Hepatocyte (in vitro differentiated cells): Measurements from ENCODE around the gene SERP2. TPM values are rescaled to one million over a fixed set of nuclear protein-coding genes. Genes with fewer than 3 reads are reported as not detected.
A peak's percentile ranks its signal among the peaks of the same experiment; 100 is the strongest.

Experiments used
- DNase-seq: peaks from one replicate; pipeline ENCODE4 v3.0.0-alpha.2; 2016; ENCODE audit warnings: low spot score
- H2AFZ ChIP-seq: fragments of 200-600 bp; sonication (generic); 2 replicates; pipeline ENCODE4 v1.6.0; 2016; ENCODE audit warnings: antibody characterized with exemption, mild to moderate bottlenecking
- H3K27ac ChIP-seq: fragments of 200-600 bp; sonication (generic); 2 replicates; pipeline ENCODE4 v1.5.1; 2016; ENCODE audit warnings: mild to moderate bottlenecking
- H3K27me3 ChIP-seq: fragments of 200-600 bp; sonication (generic); 2 replicates; pipeline ENCODE4 v1.6.1; 2016
- H3K36me3 ChIP-seq: fragments of 200-600 bp; sonication (generic); replicated peaks from 2 replicates; pipeline ENCODE4 v1.5.1; 2016; ENCODE audit warnings: low read depth; ENCODE audit not compliant: insufficient read depth
- H3K4me1 ChIP-seq: fragments of 200-600 bp; sonication (generic); 2 replicates; pipeline ENCODE4 v1.5.1; 2016; ENCODE audit warnings: mild to moderate bottlenecking, moderate library complexity; ENCODE audit not compliant: insufficient read depth
- H3K4me2 ChIP-seq: fragments of 200-600 bp; sonication (generic); 2 replicates; pipeline ENCODE4 v1.6.0; 2016
- H3K4me3 ChIP-seq: fragments of 200-600 bp; sonication (generic); 2 replicates; pipeline ENCODE4 v1.5.1; 2016; ENCODE audit warnings: mild to moderate bottlenecking
- H3K79me2 ChIP-seq: fragments of 200-600 bp; sonication (generic); 2 replicates; pipeline ENCODE4 v1.6.0; 2017; ENCODE audit warnings: mild to moderate bottlenecking
- H3K9me2 ChIP-seq: fragments of 200-600 bp; sonication (generic); replicated peaks from 2 replicates; pipeline ENCODE4 v1.6.0; 2017; ENCODE audit warnings: mild to moderate bottlenecking; ENCODE audit not compliant: insufficient read depth
- H3K9me3 ChIP-seq: fragments of 200-600 bp; sonication (generic); 2 replicates; pipeline ENCODE4 v1.5.1; 2016; ENCODE audit warnings: low read depth, mild to moderate bottlenecking
- H4K20me1 ChIP-seq: fragments of 200-600 bp; sonication (generic); 2 replicates; pipeline ENCODE4 v1.6.0; 2016; ENCODE audit warnings: mild to moderate bottlenecking; ENCODE audit not compliant: insufficient read depth, poor library complexity, severe bottlenecking
- CTCF ChIP-seq: fragments of 200-600 bp; sonication (generic); IDR thresholded peaks from 2 replicates; pipeline ENCODE4 v1.5.1; 2016; ENCODE audit warnings: antibody characterized with exemption, mild to moderate bottlenecking; ENCODE audit not compliant: poor library complexity
- EZH2 ChIP-seq: fragments of 200-600 bp; sonication (generic); IDR thresholded peaks from 2 replicates; pipeline ENCODE4 v1.6.1; 2016; ENCODE audit warnings: antibody characterized with exemption, mild to moderate bottlenecking, borderline replicate concordance
- EZH2phosphoT487 ChIP-seq: fragments of 200-600 bp; sonication (generic); IDR thresholded peaks from one replicate; pipeline ENCODE4 v1.6.1; 2018; ENCODE audit warnings: antibody characterized with exemption, mild to moderate bottlenecking, low read depth, moderate library complexity; ENCODE audit not compliant: unreplicated experiment, severe bottlenecking
- WGBS: methylation state at CpG from one replicate; pipeline ENCODE4 v1.1.6; 2016; ENCODE audit warnings: low lambda C conversion rate; ENCODE audit errors: missing lambda C conversion rate; 5-methylcytosine and 5-hydroxymethylcytosine counted together
- polyA plus RNA-seq: library from polyadenylated mRNA; unstranded; fragments of >200 nt; fragmentation: Nextera tagmentation; extraction: Ambion mirVana; gene quantifications from 2 replicates; pipeline ENCODE4 v1.2.1, GENCODE V29; 2016
- total RNA-seq: library from RNA; depleted of rRNA; stranded (reverse); fragments of >200 nt; gene quantifications from 2 replicates; pipeline ENCODE4 v1.2.3, GENCODE V29; 2014

SERP2 gene
- total and polyA plus RNA-seq, 2 experiments from 2014 or later = 1.8 to 7.7 TPM

- Histone ChIP-seq H3K36me3 (no peaks in the 10 kb centered on the region), H3K79me2 (no peaks in the 10 kb centered on the region), H4K20me1 (no peaks in the 10 kb centered on the region), H3K9me2 (no peaks in the 10 kb centered on the region), H3K4me2 (no peak overlapping the region), H3K4me3 (no peak overlapping the region), H2AFZ (no peak overlapping the region), H3K9me3 (no peaks in the 10 kb centered on the region), H3K27me3 (no peaks in the 10 kb centered on the region), H3K27ac (no peak overlapping the region), H3K4me1 (peaks cover 38% of the 10 kb centered on the region)
- TF ChIP-seq CTCF = no peak
- no peak for TF ChIP-seq EZH2
- no peak for TF ChIP-seq EZH2phosphoT487
- DNase-seq = no peak
- WGBS = 79% methylated on average over 3 of the region's 3 CpGs
Observed at GRCh38 chr13:44365899-44366298, 7.7 kb upstream of the SERP2 start.

GRCh38 chr13:44368062-44368591, 5.5 kb upstream of the SERP2 start:
- peaks cover 2% of the 10 kb centered on the region for H3K79me2 ChIP-seq
- peak overlapping the region; percentile 83 for H3K27ac ChIP-seq
- H3K36me3 ChIP-seq = no peaks in the 10 kb centered on the region
- H3K9me3 ChIP-seq = no peaks in the 10 kb centered on the region
- H3K27me3 ChIP-seq = no peaks in the 10 kb centered on the region
- no peaks in the 10 kb centered on the region for H4K20me1 ChIP-seq
- H3K9me2 ChIP-seq = no peaks in the 10 kb centered on the region
- 14% methylated on average over 6 of the region's 6 CpGs for WGBS
- no peak overlapping the region for H2AFZ ChIP-seq
- H3K4me3 ChIP-seq = no peak overlapping the region
- H3K4me2 ChIP-seq = peak overlapping the region; percentile 60
- peaks cover 38% of the 10 kb centered on the region for H3K4me1 ChIP-seq
- TF ChIP-seq EZH2 (no peak), EZH2phosphoT487 (no peak), CTCF (no peak)
- DNase-seq = peak; percentile 63

- H3K9me3 ChIP-seq = no peaks in the 10 kb centered on the region
- H3K79me2 ChIP-seq = peaks cover 5% of the 10 kb centered on the region
- no peak overlapping the region for H2AFZ ChIP-seq
- DNase-seq = peak; percentile 43
- H3K27me3 ChIP-seq = no peaks in the 10 kb centered on the region
- 25% methylated on average over 5 of the region's 5 CpGs for WGBS
- H4K20me1 ChIP-seq = no peaks in the 10 kb centered on the region
- peak overlapping the region; percentile 60 for H3K4me2 ChIP-seq
- H3K36me3 ChIP-seq = no peaks in the 10 kb centered on the region
- no peaks in the 10 kb centered on the region for H3K9me2 ChIP-seq
- peak overlapping the region; percentile 83 for H3K27ac ChIP-seq
- H3K4me1 ChIP-seq = peaks cover 37% of the 10 kb centered on the region
- TF ChIP-seq CTCF = no peak
- TF ChIP-seq EZH2phosphoT487 = no peak
- TF ChIP-seq EZH2 = no peak
- H3K4me3 ChIP-seq = no peak overlapping the region
Observed at GRCh38 chr13:44368599-44369368, 4.8 kb upstream of the SERP2 start.
